DND-41 (cell line): ENCODE measurements around the gene SELENOF.

Source experiments
- ATAC-seq: fragments of 200-7000 bp; cut with Tn5 transposase; 3 replicates; pipeline ENCODE4 v1.9.1; 2021; ENCODE audit warnings: low read depth; ENCODE audit not compliant: insufficient read depth
- DNase-seq: peaks from one replicate; pipeline ENCODE4 v3.0.0-alpha.2; 2020
- H2AFZ ChIP-seq: 2 replicates; pipeline ENCODE4 v1.6.0; 2012; ENCODE audit warnings: low read depth, low read length
- H3K27ac ChIP-seq: 2 replicates; pipeline ENCODE4 v1.5.1; 2012; ENCODE audit warnings: low read length, inconsistent platforms
- H3K27me3 ChIP-seq: fragments of 200-600 bp; sonication (generic); 2 replicates; pipeline ENCODE4 v1.6.0; 2012; ENCODE audit warnings: low read length, mild to moderate bottlenecking, inconsistent platforms; ENCODE audit not compliant: insufficient read depth, poor library complexity
- H3K36me3 ChIP-seq: 2 replicates; pipeline ENCODE4 v1.5.1; 2012; ENCODE audit warnings: low read length, inconsistent platforms; ENCODE audit not compliant: insufficient read depth
- H3K4me1 ChIP-seq: 2 replicates; pipeline ENCODE4 v1.5.1; 2012; ENCODE audit warnings: mild to moderate bottlenecking, low read length; ENCODE audit not compliant: insufficient read depth
- H3K4me2 ChIP-seq: 2 replicates; pipeline ENCODE4 v1.6.0; 2012; ENCODE audit warnings: mild to moderate bottlenecking, moderate library complexity, low read length, inconsistent platforms; ENCODE audit not compliant: insufficient read depth
- H3K4me3 ChIP-seq, 2 experiments: fragments of 200-600 bp in 1 of 2; shearing (Covaris generic) in 1 of 2; 2 replicates each; pipeline ENCODE4 v1.5.1; 2012 to 2016; ENCODE audit warnings: inconsistent platforms in 2 of 2, low read length in 2 of 2, mild to moderate bottlenecking in 2 of 2, low read depth in 1 of 2, moderate library complexity in 1 of 2
- H3K79me2 ChIP-seq: 2 replicates; pipeline ENCODE4 v1.6.0; 2012; ENCODE audit warnings: low read length, inconsistent platforms; ENCODE audit not compliant: insufficient read depth
- H3K9ac ChIP-seq: 2 replicates; pipeline ENCODE4 v1.6.0; 2012; ENCODE audit warnings: low read depth, mild to moderate bottlenecking, inconsistent platforms, low read length, moderate library complexity
- H3K9me3 ChIP-seq: 2 replicates; pipeline ENCODE4 v1.5.1; 2012; ENCODE audit warnings: low read length, moderate library complexity, mild to moderate bottlenecking, inconsistent platforms; ENCODE audit not compliant: insufficient read depth, severe bottlenecking
- H4K20me1 ChIP-seq: 2 replicates; pipeline ENCODE4 v1.6.0; 2012; ENCODE audit warnings: low read length; ENCODE audit not compliant: insufficient read depth
- CTCF ChIP-seq: IDR thresholded peaks from 2 replicates; pipeline ENCODE4 v1.5.1; 2012; ENCODE audit warnings: borderline replicate concordance, low read length, moderate library complexity, mild to moderate bottlenecking; ENCODE audit not compliant: poor library complexity, severe bottlenecking; ENCODE audit errors: extremely low read depth
- EZH2 ChIP-seq: IDR thresholded peaks from 3 replicates; pipeline ENCODE4 v1.6.1; 2012; ENCODE audit warnings: borderline replicate concordance, low read depth, mild to moderate bottlenecking, moderate library complexity, low read length, inconsistent platforms; ENCODE audit not compliant: severe bottlenecking

The SELENOF gene

GRCh38 chr1:86956221-86956620, 42.3 kb upstream of the SELENOF start:
- no peak for DNase-seq
- no peak overlapping the region for H3K4me2 ChIP-seq

GRCh38 chr1:86955678-86956077, 41.8 kb upstream of the SELENOF start:
- H3K9me3 ChIP-seq, result no peaks in the 10 kb centered on the region
- no peak overlapping the region for H3K27ac ChIP-seq
- TF ChIP-seq CTCF (no peak), EZH2 (no peak)
- H3K36me3 ChIP-seq, result no peaks in the 10 kb centered on the region
- ATAC-seq (no peak), DNase-seq (no peak)
- no peak overlapping the region for H2AFZ ChIP-seq
- H3K4me2 ChIP-seq, result no peak overlapping the region
- H3K27me3 ChIP-seq, result no peaks in the 10 kb centered on the region
- no peak overlapping the region for H3K4me3 ChIP-seq
- peaks cover 6% of the 10 kb centered on the region; the same call in 1 of the 2 replicates for H4K20me1 ChIP-seq
- H3K4me1 ChIP-seq, result no peaks in the 10 kb centered on the region
- peaks cover 10% of the 10 kb centered on the region; the same call in 1 of the 2 replicates for H3K79me2 ChIP-seq
- H3K9ac ChIP-seq, result no peak overlapping the region

More at GRCh38 chr1:86956221-86956620, 42.3 kb upstream of the SELENOF start:
- peaks cover 6% of the 10 kb centered on the region; the same call in 1 of the 2 replicates for H4K20me1 ChIP-seq
- TF ChIP-seq CTCF, result no peak
- TF ChIP-seq EZH2, result no peak
- no peaks in the 10 kb centered on the region for H3K9me3 ChIP-seq
- no peak for ATAC-seq
- H3K27ac ChIP-seq, result no peak overlapping the region
- no peak overlapping the region for H3K4me3 ChIP-seq
- no peaks in the 10 kb centered on the region for H3K4me1 ChIP-seq
- H3K79me2 ChIP-seq, result peaks cover 10% of the 10 kb centered on the region; the same call in 1 of the 2 replicates
- H3K9ac ChIP-seq, result no peak overlapping the region
- no peaks in the 10 kb centered on the region for H3K36me3 ChIP-seq
- no peak overlapping the region for H2AFZ ChIP-seq
- H3K27me3 ChIP-seq, result no peaks in the 10 kb centered on the region

GRCh38 chr1:86953167-86953566, 39.2 kb upstream of the SELENOF start:
- Histone ChIP-seq H3K4me3 (no peak overlapping the region), H3K27me3 (no peaks in the 10 kb centered on the region), H2AFZ (no peak overlapping the region), H3K27ac (no peak overlapping the region), H4K20me1 (peaks cover 6% of the 10 kb centered on the region; the same call in 1 of the 2 replicates), H3K9me3 (no peaks in the 10 kb centered on the region), H3K36me3 (no peaks in the 10 kb centered on the region), H3K9ac (no peak overlapping the region), H3K79me2 (peaks cover 10% of the 10 kb centered on the region; the same call in 1 of the 2 replicates), H3K4me2 (no peak overlapping the region), H3K4me1 (no peaks in the 10 kb centered on the region)
- ATAC-seq, result no peak
- no peak for TF ChIP-seq CTCF
- no peak for TF ChIP-seq EZH2
- DNase-seq, result no peak

- Histone ChIP-seq H3K27me3 (no peaks in the 10 kb centered on the region), H3K36me3 (no peaks in the 10 kb centered on the region), H3K4me3 (no peak overlapping the region), H3K27ac (no peak overlapping the region), H3K79me2 (peaks cover 13% of the 10 kb centered on the region; the same call in 1 of the 2 replicates), H3K4me2 (no peak overlapping the region), H3K4me1 (no peaks in the 10 kb centered on the region), H3K9me3 (no peaks in the 10 kb centered on the region), H4K20me1 (peaks cover 6% of the 10 kb centered on the region; the same call in 1 of the 2 replicates), H2AFZ (no peak overlapping the region), H3K9ac (no peak overlapping the region)
- TF ChIP-seq CTCF, result no peak
- no peak for TF ChIP-seq EZH2
- DNase-seq (no peak), ATAC-seq (no peak)
Observed at GRCh38 chr1:86951430-86951829, 37.5 kb upstream of the SELENOF start.
